Rectal smooth muscle tissue (tissue), 1 donor: ENCODE results near the gene ATP1B1.

Source experiments
- H3K27ac ChIP-seq: one replicate; pipeline ENCODE4 v1.7.0; 2013; ENCODE audit warnings: low read depth, low read length, inconsistent platforms
- H3K27me3 ChIP-seq: one replicate; pipeline ENCODE4 v1.7.0; 2013; ENCODE audit warnings: low read length; ENCODE audit not compliant: control insufficient read depth, insufficient read depth
- H3K36me3 ChIP-seq: one replicate; pipeline ENCODE4 v1.7.0; 2013; ENCODE audit warnings: low read length; ENCODE audit not compliant: control insufficient read depth, insufficient read depth
- H3K4me1 ChIP-seq: one replicate; pipeline ENCODE4 v1.7.0; 2013; ENCODE audit warnings: low read length; ENCODE audit not compliant: control insufficient read depth, insufficient read depth
- H3K4me3 ChIP-seq: one replicate; pipeline ENCODE4 v1.7.0; 2013; ENCODE audit warnings: low read length
- H3K9ac ChIP-seq: one replicate; pipeline ENCODE4 v1.7.0; 2013; ENCODE audit warnings: low read length

Gene ATP1B1

GRCh38 chr1:169141356-169141755, 34.9 kb downstream of the ATP1B1 start:
- H3K27me3 ChIP-seq: no peaks in the 10 kb centered on the region
- H3K9ac ChIP-seq: no peak overlapping the region
- no peak overlapping the region for H3K4me3 ChIP-seq
- H3K36me3 ChIP-seq: no peaks in the 10 kb centered on the region
- no peaks in the 10 kb centered on the region for H3K4me1 ChIP-seq
- H3K27ac ChIP-seq: no peak overlapping the region

GRCh38 chr1:169142129-169142528, 35.6 kb downstream of the ATP1B1 start:
- no peak overlapping the region for H3K27ac ChIP-seq
- no peaks in the 10 kb centered on the region for H3K4me1 ChIP-seq
- no peaks in the 10 kb centered on the region for H3K27me3 ChIP-seq
- no peaks in the 10 kb centered on the region for H3K36me3 ChIP-seq
- H3K4me3 ChIP-seq: no peak overlapping the region
- no peak overlapping the region for H3K9ac ChIP-seq

GRCh38 chr1:169143346-169143745, 36.9 kb downstream of the ATP1B1 start:
- H3K4me1 ChIP-seq: no peaks in the 10 kb centered on the region
- no peak overlapping the region for H3K4me3 ChIP-seq
- H3K27ac ChIP-seq: no peak overlapping the region
- H3K36me3 ChIP-seq: no peaks in the 10 kb centered on the region
- no peaks in the 10 kb centered on the region for H3K27me3 ChIP-seq
- no peak overlapping the region for H3K9ac ChIP-seq

GRCh38 chr1:169143984-169144383, 37.5 kb downstream of the ATP1B1 start:
- Histone ChIP-seq H3K27me3 (no peaks in the 10 kb centered on the region), H3K9ac (no peak overlapping the region), H3K27ac (no peak overlapping the region), H3K36me3 (no peaks in the 10 kb centered on the region), H3K4me1 (no peaks in the 10 kb centered on the region), H3K4me3 (no peak overlapping the region)

GRCh38 chr1:169144941-169145626, 38.6 kb downstream of the ATP1B1 start:
- H3K4me3 ChIP-seq: no peak overlapping the region
- no peak overlapping the region for H3K9ac ChIP-seq
- no peaks in the 10 kb centered on the region for H3K4me1 ChIP-seq
- no peaks in the 10 kb centered on the region for H3K36me3 ChIP-seq
- H3K27me3 ChIP-seq: no peaks in the 10 kb centered on the region
- no peak overlapping the region for H3K27ac ChIP-seq

- Histone ChIP-seq H3K9ac (no peak overlapping the region), H3K4me1 (no peaks in the 10 kb centered on the region), H3K36me3 (no peaks in the 10 kb centered on the region), H3K27me3 (no peaks in the 10 kb centered on the region), H3K27ac (no peak overlapping the region), H3K4me3 (no peak overlapping the region)
Measured at GRCh38 chr1:169146576-169147214, 40.2 kb downstream of the ATP1B1 start.

- Histone ChIP-seq H3K4me3 (no peak overlapping the region), H3K27me3 (no peaks in the 10 kb centered on the region), H3K27ac (no peak overlapping the region), H3K4me1 (no peaks in the 10 kb centered on the region), H3K9ac (no peak overlapping the region), H3K36me3 (no peaks in the 10 kb centered on the region)
Measured at GRCh38 chr1:169148472-169149252, 42.2 kb downstream of the ATP1B1 start.

GRCh38 chr1:169149555-169150286, 43.2 kb downstream of the ATP1B1 start:
- Histone ChIP-seq H3K4me3 (no peak overlapping the region), H3K27me3 (no peaks in the 10 kb centered on the region), H3K4me1 (no peaks in the 10 kb centered on the region), H3K9ac (no peak overlapping the region), H3K36me3 (no peaks in the 10 kb centered on the region), H3K27ac (no peak overlapping the region)

GRCh38 chr1:169150641-169151337, 44.3 kb downstream of the ATP1B1 start:
- Histone ChIP-seq H3K9ac (no peak overlapping the region), H3K27me3 (no peaks in the 10 kb centered on the region), H3K4me1 (peaks cover under 1% of the 10 kb centered on the region), H3K4me3 (no peak overlapping the region), H3K27ac (no peak overlapping the region), H3K36me3 (no peaks in the 10 kb centered on the region)

- H3K27ac ChIP-seq: no peak overlapping the region
- H3K4me3 ChIP-seq: no peak overlapping the region
- H3K4me1 ChIP-seq: peaks cover 4% of the 10 kb centered on the region
- H3K9ac ChIP-seq: no peak overlapping the region
- H3K27me3 ChIP-seq: no peaks in the 10 kb centered on the region
- no peaks in the 10 kb centered on the region for H3K36me3 ChIP-seq
Measured at GRCh38 chr1:169151338-169151837, 44.9 kb downstream of the ATP1B1 start.

GRCh38 chr1:169155675-169156074, 49.2 kb downstream of the ATP1B1 start:
- no peaks in the 10 kb centered on the region for H3K36me3 ChIP-seq
- no peak overlapping the region for H3K4me3 ChIP-seq
- H3K27me3 ChIP-seq: no peaks in the 10 kb centered on the region
- H3K27ac ChIP-seq: no peak overlapping the region
- peaks cover 9% of the 10 kb centered on the region for H3K4me1 ChIP-seq
- no peak overlapping the region for H3K9ac ChIP-seq
